A549 treated with GW870086 at 1 μM for 4 hours (cell line): ENCODE measurements around the gene NUAK1. TPM values are rescaled to one million over a fixed set of nuclear protein-coding genes. Genes with fewer than 3 reads are reported as not detected.

ENCODE experiments used
- total RNA-seq: library from RNA; stranded (reverse); fragments of 200-300 nt; extraction: Qiagen RNA extraction; gene quantifications from 5 replicates; pipeline ENCODE4 v1.2.3, GENCODE V29; 2022; ENCODE audit warnings: low read depth

Gene NUAK1
- total RNA-seq: 6.5 to 8.1 TPM (median 7.2 TPM) in 5 replicates

DNA sequence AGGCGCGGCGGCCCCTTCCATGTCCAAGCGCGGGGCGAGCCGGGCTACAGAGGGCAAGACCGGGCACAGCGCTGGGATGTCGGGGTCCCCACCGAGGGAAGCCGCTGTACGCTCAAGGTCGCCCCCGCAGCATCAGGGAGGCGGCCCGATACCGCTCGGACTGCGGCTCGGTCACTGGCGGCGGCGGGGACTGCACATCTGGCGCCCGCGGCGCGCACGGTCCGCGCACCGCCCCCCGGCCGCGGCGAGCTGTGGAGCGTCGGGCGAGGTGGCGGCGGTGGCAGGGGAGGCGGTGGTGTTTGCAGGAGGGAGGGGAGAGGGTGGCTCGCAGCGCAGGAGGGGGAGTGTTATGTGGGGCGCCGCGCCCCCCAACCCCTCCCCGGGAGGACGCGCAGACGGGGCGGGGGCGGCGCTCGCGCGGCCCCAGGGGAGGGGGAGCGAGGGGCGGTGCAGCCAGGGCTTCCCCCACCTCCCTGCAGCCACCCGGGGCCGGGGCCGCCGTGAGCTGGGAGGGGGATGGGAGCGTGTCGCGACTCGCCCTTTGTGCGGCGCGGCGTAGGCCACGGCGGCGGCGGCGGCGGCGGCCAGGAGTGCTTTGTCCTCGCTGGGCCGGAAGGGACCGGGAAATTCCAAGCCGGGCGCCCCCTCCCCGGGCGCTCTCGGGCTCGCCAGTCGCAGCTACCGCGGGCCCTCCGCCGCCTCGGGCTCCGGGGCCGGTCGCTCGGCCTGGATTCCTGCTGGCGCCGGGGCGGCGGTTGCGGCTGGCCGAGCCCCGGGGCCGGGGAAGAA is at the start of gene NUAK1:
Gene NUAK1 (minus strand): TSS at position 322 of the 789 bp plus-strand sequence. CDS start 301 bp downstream, at position 21.

Other genes starting within 250 kb of the NUAK1 start
- 74.1 to 89.4 TPM (median 84.3 TPM) in 5 replicates for gene CKAP4, start 109.1 kb upstream of the NUAK1 start, total RNA-seq
- gene TCP11L2, start 163.8 kb upstream of the NUAK1 start, total RNA-seq: 1.9 to 2.4 TPM (median 2.1 TPM) in 5 replicates
- gene POLR3B, start 218.8 kb upstream of the NUAK1 start, total RNA-seq: 4.5 to 5.5 TPM (median 5.1 TPM) in 5 replicates